ENCODE results near the gene ANKRD24.
"Not testable (repeated sequence)": the region's sequence is repeated elsewhere in the genome, so short reads cannot be mapped to it uniquely, and the experiment has no call there.

The ANKRD24 gene

GRCh38 chr19:4267901-4268815 is 85.7 kb downstream of the ANKRD24 start:
- DNase-seq (ENCODE audit: low read depth), result no peak

GRCh38 chr19:4268816-4269430 is 86.4 kb downstream of the ANKRD24 start:
- no peak for DNase-seq (ENCODE audit: low read depth)

GRCh38 chr19:4272894-4273293 is 90.4 kb downstream of the ANKRD24 start:
- no peak for DNase-seq (ENCODE audit: low read depth)

GRCh38 chr19:4274321-4274686 is 91.8 kb downstream of the ANKRD24 start:
- not testable (repeated sequence) for DNase-seq (ENCODE audit: low read depth)

Data from stimulated activated CD4-positive, alpha-beta T cell treated with anti-CD3 and anti-CD28 coated beads, Interleukin-2, amount 100 ng/mL, for 4 hours (primary cell).